Keratinocyte (primary cell): Measurements from ENCODE around the gene SPATC1L. TPM values are rescaled to one million over a fixed set of nuclear protein-coding genes. Genes with fewer than 3 reads are reported as not detected.

ENCODE experiments used
- DNase-seq: peaks from one replicate; pipeline ENCODE4 v3.0.0-alpha.2; 2011; ENCODE audit warnings: low read depth, missing footprints, low spot score
- FAIRE-seq: peaks from 2 replicates; lab custom pipeline; 2011; peaks lifted over from hg19 to GRCh38; lab: Jason Lieb, UNC
- H2AFZ ChIP-seq: 2 replicates; pipeline ENCODE4 v1.6.0; 2012; ENCODE audit warnings: low read length, control low read depth, inconsistent platforms; ENCODE audit not compliant: control insufficient read depth
- H3K27ac ChIP-seq: 2 replicates; pipeline ENCODE4 v1.5.1; 2011; ENCODE audit warnings: low read length; ENCODE audit not compliant: control insufficient read depth, insufficient read depth
- H3K27me3 ChIP-seq: 3 replicates; pipeline ENCODE4 v1.6.0; 2011; ENCODE audit warnings: low read length; ENCODE audit not compliant: control insufficient read depth, insufficient read depth; ENCODE audit errors: extremely low read depth
- H3K36me3 ChIP-seq, 2 experiments: 2 replicates in 1 of 2; 3 replicates in 1 of 2; pipeline ENCODE4 v1.5.1; 2011; ENCODE audit warnings: low read length in 2 of 2, mild to moderate bottlenecking in 1 of 2; ENCODE audit not compliant: control insufficient read depth in 2 of 2, insufficient read depth in 2 of 2; ENCODE audit errors: extremely low read depth in 1 of 2
- H3K4me1 ChIP-seq: 3 replicates; pipeline ENCODE4 v1.5.1; 2011; ENCODE audit warnings: low read length; ENCODE audit not compliant: control insufficient read depth, insufficient read depth; ENCODE audit errors: extremely low read depth
- H3K4me2 ChIP-seq: 3 replicates; pipeline ENCODE4 v1.6.0; 2011; ENCODE audit warnings: low read depth, low read length; ENCODE audit not compliant: control insufficient read depth, insufficient read depth; ENCODE audit errors: extremely low read depth
- H3K4me3 ChIP-seq, 3 experiments: fragments of 200-600 bp in 1 of 3; sonication (generic) in 1 of 3; 2 replicates in 2 of 3; 3 replicates in 1 of 3; pipeline ENCODE4 v1.5.1; 2011 to 2016; ENCODE audit warnings: low read length in 3 of 3, mild to moderate bottlenecking in 3 of 3, control low read depth in 2 of 3, inconsistent platforms in 1 of 3, low read depth in 1 of 3, mixed read lengths in 1 of 3, mixed run types in 1 of 3, moderate library complexity in 1 of 3; ENCODE audit not compliant: control insufficient read depth in 2 of 3, insufficient read depth in 2 of 3; ENCODE audit errors: extremely low read depth in 1 of 3
- H3K79me2 ChIP-seq: 2 replicates; pipeline ENCODE4 v1.6.0; 2012; ENCODE audit warnings: low read length; ENCODE audit not compliant: control insufficient read depth, insufficient read depth
- H3K9ac ChIP-seq: 3 replicates; pipeline ENCODE4 v1.6.0; 2011; ENCODE audit warnings: low read length; ENCODE audit not compliant: control insufficient read depth, insufficient read depth; ENCODE audit errors: extremely low read depth
- H3K9me1 ChIP-seq: 3 replicates; pipeline ENCODE4 v1.6.0; 2011; ENCODE audit warnings: low read length; ENCODE audit not compliant: control insufficient read depth, insufficient read depth; ENCODE audit errors: extremely low read depth
- H3K9me3 ChIP-seq: 2 replicates; pipeline ENCODE4 v1.5.1; 2012; ENCODE audit warnings: low read depth, low read length; ENCODE audit not compliant: control insufficient read depth
- H4K20me1 ChIP-seq: 3 replicates; pipeline ENCODE4 v1.6.0; 2011; ENCODE audit warnings: low read length; ENCODE audit not compliant: control insufficient read depth, insufficient read depth; ENCODE audit errors: extremely low read depth
- EZH2 ChIP-seq: IDR thresholded peaks from one replicate; pipeline ENCODE4 v1.6.1; 2012; ENCODE audit warnings: inconsistent platforms, mild to moderate bottlenecking, low read length, moderate library complexity
- dilution Hi-C: fragments of 300-500 bp; cut with MboI; formaldehyde crosslinking; loops from one replicate; pipeline ENCODE4 v1.7.0; 2020; ENCODE audit warnings: low sequenced_read_pairs; ENCODE audit not compliant: extremely low pct_ligation_motif_present
- polyA plus RNA-seq, 5 experiments: library from polyadenylated mRNA; depleted of rRNA in 3 of 5; stranded (reverse) in 3 of 5; stranded (forward) in 1 of 5; unstranded in 1 of 5; fragments of >200 nt; gene quantifications; 1 replicate in 1 of 5; 2 replicates in 3 of 5; 3 replicates in 1 of 5; pipeline versions ENCODE4 v1.2.1 to v1.2.3, GENCODE V29; 2011 to 2012; ENCODE audit warnings: missing spikeins in 2 of 5, low read depth in 1 of 5, low replicate concordance in 1 of 5
- TF ChIP-seq, protein P1 (sequence below), 3 experiments: IDR thresholded peaks in 1 of 3; conservative IDR thresholded peaks in 1 of 3; optimal IDR thresholded peaks in 1 of 3; 2 replicates in 2 of 3; 3 replicates in 1 of 3; pipeline versions ENCODE3 to v1.5.1; 2011; ENCODE audit warnings: low read length in 3 of 3, mild to moderate bottlenecking in 3 of 3, moderate library complexity in 2 of 3, control low read depth in 1 of 3, inconsistent platforms in 1 of 3; ENCODE audit not compliant: insufficient read depth in 2 of 3; ENCODE audit errors: extremely low read depth in 1 of 3

SPATC1L gene
- polyA plus RNA-seq, 1 donor (not counting 4 experiments of a cell fraction or from before 2014, with no cell fraction given), result 1.3 TPM

DNA sequence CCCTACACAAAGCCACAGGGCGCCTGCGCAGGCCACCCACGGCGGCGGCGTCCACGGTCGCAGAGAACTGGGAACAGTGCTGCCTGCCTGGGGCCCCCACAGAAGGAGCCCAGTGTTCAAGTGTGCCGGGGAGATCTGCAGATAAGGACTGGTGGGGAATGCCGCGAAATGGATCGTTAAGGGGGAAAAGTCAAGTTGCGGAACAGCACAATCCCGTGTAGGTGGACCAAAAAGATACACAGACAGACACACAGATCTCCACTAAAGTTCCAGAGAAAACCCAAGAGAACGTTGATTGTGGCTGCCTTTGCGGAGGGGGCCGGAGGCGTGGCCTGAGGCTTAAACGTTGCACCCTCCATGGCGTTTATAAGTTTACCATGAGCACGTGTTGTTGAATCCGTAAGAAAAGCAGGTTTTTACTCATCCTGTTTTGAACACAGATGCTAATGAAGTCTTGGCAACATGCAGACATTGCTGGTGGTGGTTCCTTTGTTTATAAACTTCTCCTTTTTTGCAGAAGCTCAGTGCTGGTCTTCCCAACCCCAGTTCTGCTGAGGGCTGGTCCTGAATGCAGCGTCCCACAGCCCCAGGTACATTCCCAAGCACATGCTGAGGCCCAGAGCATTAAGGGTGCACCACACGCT is 4.1 kb downstream of the SPATC1L start:
- FAIRE-seq (no peak), DNase-seq (no peak)
- Histone ChIP-seq H3K9me1 (no peaks in the 10 kb centered on the region), H2AFZ (no peak overlapping the region), H4K20me1 (no peaks in the 10 kb centered on the region), H3K79me2 (no peaks in the 10 kb centered on the region), H3K9ac (no peak overlapping the region), H3K36me3 (no peaks in the 10 kb centered on the region), H3K9me3 (no peaks in the 10 kb centered on the region), H3K27ac (no peak overlapping the region), H3K4me3 (no peak overlapping the region), H3K27me3 (no peaks in the 10 kb centered on the region), H3K4me1 (no peaks in the 10 kb centered on the region), H3K4me2 (no peak overlapping the region)
- dilution Hi-C loops, result no loop called here
- TF ChIP-seq EZH2, result no peak
- TF ChIP-seq, protein P1, sequence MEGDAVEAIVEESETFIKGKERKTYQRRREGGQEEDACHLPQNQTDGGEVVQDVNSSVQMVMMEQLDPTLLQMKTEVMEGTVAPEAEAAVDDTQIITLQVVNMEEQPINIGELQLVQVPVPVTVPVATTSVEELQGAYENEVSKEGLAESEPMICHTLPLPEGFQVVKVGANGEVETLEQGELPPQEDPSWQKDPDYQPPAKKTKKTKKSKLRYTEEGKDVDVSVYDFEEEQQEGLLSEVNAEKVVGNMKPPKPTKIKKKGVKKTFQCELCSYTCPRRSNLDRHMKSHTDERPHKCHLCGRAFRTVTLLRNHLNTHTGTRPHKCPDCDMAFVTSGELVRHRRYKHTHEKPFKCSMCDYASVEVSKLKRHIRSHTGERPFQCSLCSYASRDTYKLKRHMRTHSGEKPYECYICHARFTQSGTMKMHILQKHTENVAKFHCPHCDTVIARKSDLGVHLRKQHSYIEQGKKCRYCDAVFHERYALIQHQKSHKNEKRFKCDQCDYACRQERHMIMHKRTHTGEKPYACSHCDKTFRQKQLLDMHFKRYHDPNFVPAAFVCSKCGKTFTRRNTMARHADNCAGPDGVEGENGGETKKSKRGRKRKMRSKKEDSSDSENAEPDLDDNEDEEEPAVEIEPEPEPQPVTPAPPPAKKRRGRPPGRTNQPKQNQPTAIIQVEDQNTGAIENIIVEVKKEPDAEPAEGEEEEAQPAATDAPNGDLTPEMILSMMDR (optimal IDR thresholded peaks at IDR 0.05 in 1 of 3, IDR thresholded peaks at IDR 0.05 in 1 of 3, conservative IDR thresholded peaks at IDR 0.05 in 1 of 3; ENCODE audit: extremely low read depth in 1 of 3, insufficient read depth in 2 of 3, low read length in 3 of 3), result no peak

DNA sequence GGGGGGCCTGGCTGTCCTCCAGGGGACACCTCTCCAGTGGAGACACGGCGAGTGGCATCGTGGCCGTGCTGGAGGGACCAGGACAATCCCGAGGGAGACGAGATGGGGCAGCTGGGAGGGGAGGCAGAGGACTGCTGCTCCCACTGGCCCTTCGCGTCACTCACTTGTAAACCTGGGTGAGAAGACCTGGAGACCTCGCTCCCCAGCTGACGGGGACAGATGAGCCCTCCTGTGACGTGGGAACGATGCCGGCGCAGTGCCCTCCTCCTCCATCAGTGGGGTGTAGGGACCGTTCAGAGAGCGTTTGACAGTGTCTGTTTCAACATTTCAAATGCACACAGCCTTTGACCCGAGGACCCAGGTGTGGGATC is 4.6 kb downstream of the SPATC1L start:
- Histone ChIP-seq H3K9me3 (no peaks in the 10 kb centered on the region), H3K27ac (no peak overlapping the region), H3K36me3 (no peaks in the 10 kb centered on the region), H3K9me1 (no peaks in the 10 kb centered on the region), H4K20me1 (no peaks in the 10 kb centered on the region), H3K79me2 (no peaks in the 10 kb centered on the region), H3K9ac (no peak overlapping the region), H2AFZ (no peak overlapping the region), H3K4me3 (no peak overlapping the region), H3K27me3 (no peaks in the 10 kb centered on the region), H3K4me1 (no peaks in the 10 kb centered on the region), H3K4me2 (no peak overlapping the region)
- TF ChIP-seq, protein P1 (optimal IDR thresholded peaks at IDR 0.05 in 1 of 3, IDR thresholded peaks at IDR 0.05 in 1 of 3, conservative IDR thresholded peaks at IDR 0.05 in 1 of 3; ENCODE audit: extremely low read depth in 1 of 3, insufficient read depth in 2 of 3, low read length in 3 of 3), result no peak
- dilution Hi-C loops, result no loop called here
- FAIRE-seq, result no peak
- DNase-seq, result no peak
